HAP-1 (cell line): ENCODE data around the gene HSPBP1.

Experiments
- DNase-seq, 2 experiments: peaks; one replicate each; pipeline ENCODE4 v3.0.0-alpha.2; 2016 to 2020; ENCODE audit warnings: low spot score in 2 of 2
- H3K27me3 ChIP-seq: fragments of 250-450 bp; sonication (Bioruptor Pico); 2 replicates; pipeline ENCODE4 v1.5.1; 2020; ENCODE audit warnings: low read depth, mild to moderate bottlenecking, moderate library complexity
- H3K36me3 ChIP-seq: fragments of 250-450 bp; sonication (Bioruptor Pico); replicated peaks from 2 replicates; pipeline ENCODE4 v1.5.1; 2020; ENCODE audit warnings: mild to moderate bottlenecking
- H3K4me1 ChIP-seq: fragments of 250-450 bp; sonication (Bioruptor Pico); 2 replicates; pipeline ENCODE4 v1.5.1; 2020; ENCODE audit warnings: mild to moderate bottlenecking
- H3K4me3 ChIP-seq: fragments of 250-450 bp; sonication (Bioruptor Pico); 2 replicates; pipeline ENCODE4 v1.5.1; 2020; ENCODE audit warnings: mild to moderate bottlenecking, moderate library complexity
- H3K9me3 ChIP-seq: fragments of 250-450 bp; sonication (Bioruptor Pico); 2 replicates; pipeline ENCODE4 v1.5.1; 2020; ENCODE audit warnings: mild to moderate bottlenecking, moderate library complexity
- in situ Hi-C: fragments of 300-500 bp; cut with MboI; formaldehyde crosslinking; loops from 3 replicates; pipeline ENCODE4 v1.14.3; 2020; ENCODE audit warnings: low sequenced_read_pairs, inconsistent platforms, mixed read lengths

The HSPBP1 gene

DNA sequence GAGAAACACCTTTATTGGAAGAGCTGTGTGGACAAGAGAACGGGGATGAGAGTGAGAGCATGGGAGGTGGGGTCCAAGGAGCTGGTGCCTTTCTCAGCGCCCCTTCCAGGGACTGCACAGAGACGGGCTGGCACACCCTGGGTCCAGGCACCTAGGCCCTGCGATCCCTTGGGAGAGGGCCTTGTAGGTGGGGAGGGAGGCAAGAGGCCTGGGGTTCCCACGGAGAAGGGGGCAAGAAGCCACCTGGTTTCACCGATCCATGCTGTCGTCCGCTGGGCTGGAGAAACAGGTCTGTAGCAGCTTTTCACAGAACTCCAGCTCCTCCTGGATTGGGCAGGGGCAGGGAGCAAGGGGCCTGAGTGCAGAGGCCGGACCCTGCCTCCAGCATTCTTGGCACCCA is 17.6 kb downstream of the HSPBP1 start:
- Histone ChIP-seq H3K9me3 (no peaks in the 10 kb centered on the region), H3K4me3 (no peak overlapping the region), H3K4me1 (peaks cover 7% of the 10 kb centered on the region; the same call in 1 of the 2 replicates), H3K27me3 (no peaks in the 10 kb centered on the region), H3K36me3 (no peaks in the 10 kb centered on the region)
- DNase-seq = no peak
- in situ Hi-C loops = no loop called here

DNA sequence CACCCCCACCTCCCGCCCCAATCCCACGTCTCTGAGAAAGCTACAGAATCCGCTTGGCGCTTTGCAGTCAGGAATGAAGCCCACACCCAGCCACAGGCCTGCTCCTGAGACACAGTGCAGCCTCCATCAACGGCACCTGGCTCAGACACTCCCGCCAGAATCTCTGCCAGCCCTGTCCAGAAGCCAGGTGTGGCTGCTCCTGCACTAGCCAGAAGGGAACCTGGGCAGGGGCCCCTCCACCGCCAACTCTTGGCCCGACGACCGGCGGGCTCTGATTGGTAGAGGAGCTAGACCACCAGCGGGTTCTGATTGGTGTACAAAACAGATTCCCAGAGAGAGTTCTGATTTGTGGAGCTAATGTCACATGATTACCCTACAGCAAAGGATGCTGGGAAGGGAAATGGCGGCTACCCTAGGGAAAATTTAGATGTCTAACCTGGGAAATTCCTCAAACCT is 18.2 kb downstream of the HSPBP1 start:
- in situ Hi-C loops = no loop called here
- Histone ChIP-seq H3K4me1 (peaks cover 11% of the 10 kb centered on the region), H3K9me3 (no peaks in the 10 kb centered on the region), H3K36me3 (0 out of 2 replicates have a peak, but pooled peaks cover under 1% of the 10 kb centered on the region), H3K27me3 (no peaks in the 10 kb centered on the region), H3K4me3 (no peak overlapping the region)
- no peak for DNase-seq

- Histone ChIP-seq H3K4me3 (peak overlapping the region; percentile 97), H3K9me3 (no peaks in the 10 kb centered on the region), H3K27me3 (no peaks in the 10 kb centered on the region), H3K4me1 (peaks cover 23% of the 10 kb centered on the region), H3K36me3 (peaks cover 5% of the 10 kb centered on the region; the same call in 1 of the 2 replicates)
- in situ Hi-C loops = no loop called here
- peak in 1 of 2 experiments; percentile 36 for DNase-seq
Measured at GRCh38 chr19:55259540-55260210, 20.2 kb downstream of the HSPBP1 start.

DNA sequence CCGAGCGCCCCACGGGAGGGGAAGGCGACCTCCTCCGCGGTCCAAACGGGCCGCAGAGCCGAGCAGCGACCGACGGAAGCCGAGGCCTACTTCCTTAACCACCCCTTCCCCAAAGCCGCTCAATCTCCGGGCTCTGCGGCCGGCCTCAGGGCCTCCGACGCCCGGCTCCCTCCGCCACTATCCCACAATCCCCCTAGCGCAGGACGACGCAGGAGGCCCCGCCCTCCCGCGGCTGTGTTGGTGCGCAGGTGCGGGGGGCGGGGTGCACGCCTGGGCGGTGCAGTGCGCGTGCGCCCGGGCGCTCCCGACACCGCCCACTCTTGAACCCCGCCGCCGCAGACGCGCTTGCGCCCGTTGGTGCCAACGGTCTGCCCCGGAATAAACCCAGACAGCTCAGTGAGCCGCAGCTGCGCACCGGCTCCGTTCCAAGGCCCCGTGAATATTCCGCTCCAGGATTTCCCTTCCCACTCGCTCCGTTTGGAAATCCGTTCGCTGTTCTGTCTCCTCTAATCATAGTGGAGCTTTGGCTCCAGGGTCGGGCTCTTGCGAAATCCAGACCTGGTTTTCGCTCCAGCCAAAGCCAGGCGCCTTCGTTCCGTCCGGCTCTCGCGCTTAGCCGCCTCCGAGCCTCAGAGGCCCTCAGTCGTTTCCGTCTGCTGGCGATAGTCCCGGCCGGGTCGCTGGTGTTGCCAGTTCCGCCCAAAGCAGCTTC is 20.9 kb downstream of the HSPBP1 start, which contains the start of gene PPP6R1:
Gene PPP6R1, minus strand, starts transcription at position 190 of the 712 bp plus-strand sequence. CDS start 11,914 bp downstream, outside the sequence.
- DNase-seq = peak; percentile 96 to 97
- Histone ChIP-seq H3K4me3 (peak within 1 kb of the TSS; percentile 97), H3K27me3 (no peaks in the 10 kb centered on the region), H3K9me3 (no peaks in the 10 kb centered on the region), H3K36me3 (peaks cover 5% of the 10 kb centered on the region; the same call in 1 of the 2 replicates), H3K4me1 (peaks cover 23% of the 10 kb centered on the region)
- in situ Hi-C loops = no loop called here

GRCh38 chr19:55258476-55258827 is 21.5 kb downstream of the HSPBP1 start:
- in situ Hi-C loops = no loop called here
- H3K4me1 ChIP-seq = peaks cover 23% of the 10 kb centered on the region

GRCh38 chr19:55257461-55258420 is 22.2 kb downstream of the HSPBP1 start:
- in situ Hi-C loops = no loop called here
- H3K4me1 ChIP-seq = peaks cover 23% of the 10 kb centered on the region

More at GRCh38 chr19:55258476-55258827, 21.5 kb downstream of the HSPBP1 start:
- peak overlapping the region; percentile 97 for H3K4me3 ChIP-seq
- peak in 1 of 2 experiments; percentile 21 for DNase-seq
- H3K36me3 ChIP-seq = peaks cover 5% of the 10 kb centered on the region; the same call in 1 of the 2 replicates
- no peaks in the 10 kb centered on the region for H3K9me3 ChIP-seq
- no peaks in the 10 kb centered on the region for H3K27me3 ChIP-seq

DNA sequence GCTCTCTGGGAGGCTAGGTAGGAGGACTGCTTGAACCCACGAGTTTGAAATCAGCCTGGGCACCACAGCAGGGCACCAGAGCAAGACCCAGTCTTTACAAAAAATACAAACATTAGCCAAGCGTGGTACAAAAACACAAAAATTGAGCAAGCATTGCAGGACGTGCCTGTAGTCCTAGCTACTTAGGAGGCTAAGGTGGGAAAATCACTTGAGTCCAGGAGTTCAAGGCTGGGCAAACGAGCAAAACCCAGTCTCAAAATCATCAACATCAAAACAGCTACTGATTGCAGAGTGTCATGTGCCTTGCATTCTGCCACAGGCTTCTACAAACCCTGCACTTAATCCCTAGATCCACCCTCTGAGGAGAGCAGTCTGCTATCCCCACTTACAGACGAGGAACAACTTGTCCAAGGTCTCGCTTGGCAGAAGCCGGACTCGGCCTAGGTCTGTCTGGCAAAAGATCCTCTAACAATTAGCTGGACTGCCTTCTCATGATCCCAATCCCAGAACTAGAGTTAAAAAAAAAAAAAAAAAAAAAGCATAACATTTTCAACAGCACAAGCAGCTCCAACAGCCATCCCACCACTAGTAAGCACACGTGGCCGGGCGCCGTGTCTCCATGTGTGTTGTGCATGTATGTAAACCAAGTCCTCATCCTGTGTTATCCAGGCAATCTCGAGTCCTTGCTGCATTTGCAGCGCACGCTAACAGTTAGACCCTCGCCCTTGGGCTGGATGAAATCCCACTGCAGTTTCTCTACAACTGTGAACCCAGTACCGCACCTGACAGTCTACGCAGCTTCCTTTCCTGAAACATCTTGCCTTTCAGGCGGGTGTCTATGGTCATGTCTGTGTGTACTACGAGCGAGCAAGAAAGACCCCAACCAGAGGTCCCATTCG is 23.1 kb downstream of the HSPBP1 start:
- Histone ChIP-seq H3K9me3 (no peaks in the 10 kb centered on the region), H3K36me3 (peaks cover 5% of the 10 kb centered on the region; the same call in 1 of the 2 replicates), H3K27me3 (no peaks in the 10 kb centered on the region), H3K4me3 (peak overlapping the region; percentile 97), H3K4me1 (peaks cover 23% of the 10 kb centered on the region)
- in situ Hi-C loops = no loop called here
- peak; percentile 3 to 23 for DNase-seq

More at GRCh38 chr19:55257461-55258420, 22.2 kb downstream of the HSPBP1 start:
- peaks cover 5% of the 10 kb centered on the region; the same call in 1 of the 2 replicates for H3K36me3 ChIP-seq
- H3K27me3 ChIP-seq = no peaks in the 10 kb centered on the region
- peak; percentile 3 to 37 for DNase-seq
- no peaks in the 10 kb centered on the region for H3K9me3 ChIP-seq
- H3K4me3 ChIP-seq = peak overlapping the region; percentile 97

DNA sequence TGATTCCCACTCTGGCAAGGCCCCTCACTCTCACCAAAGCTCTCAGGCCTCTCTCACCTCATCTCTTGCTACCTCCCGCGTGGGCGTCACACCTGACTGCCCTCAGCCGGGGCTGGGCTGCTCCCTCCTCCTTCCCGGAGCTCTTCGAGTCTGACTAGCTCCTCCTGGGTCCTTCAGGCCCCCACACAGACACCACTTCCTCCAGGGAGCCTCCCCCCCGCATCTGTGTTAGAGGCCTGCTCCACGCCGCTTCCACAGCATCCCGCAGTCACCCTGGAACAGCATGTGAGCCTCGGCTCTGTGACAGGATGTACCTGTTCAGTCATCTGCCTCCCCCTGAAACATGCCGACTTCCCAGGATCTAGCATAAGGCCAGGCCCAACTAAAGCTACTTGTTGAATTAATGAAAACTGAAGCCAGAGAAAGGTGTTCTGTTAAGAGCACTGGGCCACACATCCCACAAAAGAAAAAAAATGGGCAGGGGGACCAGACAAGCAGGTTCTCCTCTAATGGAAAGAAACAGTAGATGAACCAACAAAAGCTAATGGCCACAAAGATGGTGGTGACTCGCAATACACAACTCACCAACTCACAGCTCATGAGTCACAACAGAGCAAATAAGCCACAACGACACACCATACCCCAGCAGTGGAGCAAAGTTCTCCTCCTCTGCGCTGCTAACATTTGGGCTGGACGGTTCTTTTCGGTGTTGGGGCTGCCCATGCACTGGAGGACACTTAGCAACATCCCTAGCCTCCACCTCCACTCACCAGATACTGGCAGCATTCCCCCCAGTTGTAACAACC is 24.1 kb downstream of the HSPBP1 start:
- in situ Hi-C loops = no loop called here
- peak overlapping the region; percentile 97 for H3K4me3 ChIP-seq
- H3K9me3 ChIP-seq = no peaks in the 10 kb centered on the region
- no peaks in the 10 kb centered on the region for H3K27me3 ChIP-seq
- no peak for DNase-seq
- H3K36me3 ChIP-seq = peaks cover 5% of the 10 kb centered on the region
- peaks cover 23% of the 10 kb centered on the region for H3K4me1 ChIP-seq

DNA sequence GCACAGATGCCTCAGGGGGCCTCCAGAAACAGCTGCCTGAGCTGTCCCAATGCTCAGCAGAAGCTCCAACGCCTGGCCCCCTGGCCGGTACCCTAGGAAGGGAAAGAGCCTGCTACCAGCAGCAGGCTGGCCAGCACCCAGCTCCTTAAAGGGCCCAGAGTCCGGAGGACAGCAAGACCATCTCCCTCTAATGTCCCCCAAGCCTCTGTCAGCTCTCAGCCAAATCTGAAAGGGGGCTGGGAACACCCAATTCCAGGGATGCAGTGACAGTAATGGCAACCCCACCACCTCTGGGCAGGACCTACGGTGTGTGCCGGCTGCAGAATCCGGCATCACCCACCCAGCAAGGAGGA is 25.3 kb downstream of the HSPBP1 start:
- in situ Hi-C loops = no loop called here
- DNase-seq = no peak
- Histone ChIP-seq H3K9me3 (no peaks in the 10 kb centered on the region), H3K36me3 (peaks cover 5% of the 10 kb centered on the region), H3K27me3 (no peaks in the 10 kb centered on the region), H3K4me1 (peaks cover 20% of the 10 kb centered on the region), H3K4me3 (no peak overlapping the region)

GRCh38 chr19:55253842-55254624 is 25.9 kb downstream of the HSPBP1 start:
- in situ Hi-C loops = no loop called here
- DNase-seq = no peak
- peaks cover 17% of the 10 kb centered on the region for H3K4me1 ChIP-seq
- no peak overlapping the region for H3K4me3 ChIP-seq
- H3K9me3 ChIP-seq = no peaks in the 10 kb centered on the region
- H3K36me3 ChIP-seq = peaks cover 8% of the 10 kb centered on the region
- H3K27me3 ChIP-seq = no peaks in the 10 kb centered on the region

- Histone ChIP-seq H3K36me3 (peaks cover 8% of the 10 kb centered on the region), H3K4me1 (peaks cover 17% of the 10 kb centered on the region), H3K4me3 (no peak overlapping the region), H3K27me3 (no peaks in the 10 kb centered on the region), H3K9me3 (no peaks in the 10 kb centered on the region)
- no peak for DNase-seq
- in situ Hi-C loops = no loop called here
Measured at GRCh38 chr19:55252760-55253663, 26.9 kb downstream of the HSPBP1 start.
